Transverse colon (tissue), 4 donors: ENCODE data around the gene EML4. TPM values are rescaled to one million over a fixed set of nuclear protein-coding genes. Genes with fewer than 3 reads are reported as not detected.

ENCODE experiments used
- DNase-seq: peaks from one replicate; pipeline ENCODE4 v3.0.0-alpha.2; 2019
- H3K27ac ChIP-seq, 4 donors: fragments of 200-600 bp; sonication (generic); 2 replicates each; pipeline ENCODE4 v1.5.1; 2016 to 2018; ENCODE audit warnings: inconsistent platforms in 4 of 4
- H3K27me3 ChIP-seq: fragments of 200-600 bp; sonication (generic); 2 replicates; pipeline ENCODE4 v1.5.1; 2017; ENCODE audit warnings: inconsistent platforms
- H3K36me3 ChIP-seq, 4 donors: fragments of 200-600 bp; sonication (generic); 2 replicates each; pipeline ENCODE4 v1.5.1; 2017 to 2019; ENCODE audit warnings: inconsistent platforms in 4 of 4
- H3K4me1 ChIP-seq, 4 donors: fragments of 200-600 bp; sonication (generic); 2 replicates each; pipeline ENCODE4 v1.5.1; 2017 to 2020; ENCODE audit warnings: inconsistent platforms in 4 of 4
- H3K4me3 ChIP-seq, 4 donors: fragments of 200-600 bp; sonication (generic); 1 replicate in 1 of 4; 2 replicates in 3 of 4; pipeline versions ENCODE4 v1.5.1 to v1.6.1; 2017 to 2019; ENCODE audit warnings: inconsistent platforms in 4 of 4
- H3K9me3 ChIP-seq, 2 donors: fragments of 200-600 bp; sonication (generic); 2 replicates each; pipeline ENCODE4 v1.5.1; 2017 to 2019; ENCODE audit warnings: inconsistent platforms in 2 of 2
- CTCF ChIP-seq, 5 experiments: fragments of 200-600 bp in 3 of 5; fragments of 450-650 bp in 2 of 5; sonication (generic) in 3 of 5; IDR thresholded peaks; 1 replicate in 2 of 5; 2 replicates in 3 of 5; pipeline ENCODE4 v1.5.1; 2016 to 2017; ENCODE audit warnings: antibody characterized with exemption in 5 of 5, inconsistent platforms in 3 of 5, mild to moderate bottlenecking in 2 of 5, moderate library complexity in 1 of 5
- EP300 ChIP-seq: sonication (generic); formaldehyde crosslinking; IDR thresholded peaks from one replicate; pipeline ENCODE4 v1.6.1; 2017; ENCODE audit warnings: antibody characterized with exemption, low read depth
- POLR2A ChIP-seq: fragments of 450-650 bp; IDR thresholded peaks from one replicate; pipeline ENCODE4 v1.6.1; 2016; ENCODE audit warnings: antibody characterized with exemption, mild to moderate bottlenecking, moderate library complexity
- POLR2AphosphoS5 ChIP-seq, 3 donors: sonication (generic); formaldehyde crosslinking; IDR thresholded peaks; one replicate each; pipeline ENCODE4 v1.6.1; 2016; ENCODE audit warnings: antibody characterized with exemption in 3 of 3
- whole genome bisulfite sequencing, 2 donors: methylation state at CpG; one replicate each; pipeline ENCODE4 v1.1.5; 2018; ENCODE audit warnings: low coverage in 1 of 2; 5-methylcytosine and 5-hydroxymethylcytosine counted together
- in situ Hi-C, 4 donors: fragments of 200-750 bp; cut with MboI; loops; one replicate each; pipeline versions ENCODE4 v1.15.0 to v1.15.1; 2017; ENCODE audit warnings: low sequenced_read_pairs in 3 of 4, low pct_ligation_motif_present in 1 of 4, low pct_unique_long_range_greater_than_20kb in 1 of 4
- intact Hi-C: fragments of 100-400 bp; cut with DNase I; formaldehyde crosslinking; loops from one replicate; pipeline ENCODE4 v1.15.1; 2023; ENCODE audit warnings: low total_unique reads
- total RNA-seq, 4 donors: library from RNA; depleted of rRNA; stranded (reverse); fragments of >200 nt; gene quantifications; one replicate each; pipeline ENCODE4 v1.1.0, GENCODE V29; 2016

EML4 gene
- total RNA-seq, 4 donors from 2014 or later: 49.7 to 91.5 (median 67.5) TPM

DNA sequence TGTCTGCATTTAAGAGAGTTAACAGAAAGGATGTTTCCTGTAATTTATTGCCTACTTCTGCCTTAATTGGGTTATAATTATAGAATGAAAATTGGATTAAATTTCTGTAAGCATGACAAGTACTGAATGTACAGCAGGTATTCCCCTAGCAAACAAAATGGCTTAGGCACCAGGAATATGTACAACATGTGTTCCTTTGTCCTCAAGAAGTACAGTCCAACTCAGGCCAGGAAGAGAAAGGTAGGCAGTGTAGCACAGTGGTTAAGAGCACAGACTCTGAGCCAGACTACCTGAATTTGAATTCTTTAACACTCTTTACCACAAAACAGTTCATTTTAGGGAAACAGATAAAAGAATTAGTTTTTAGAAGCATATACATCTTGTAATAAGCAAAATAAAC is 148.8 kb downstream of the EML4 start:
- Histone ChIP-seq H3K4me1 (no peaks in the 10 kb centered on the region), H3K27me3 (no peaks in the 10 kb centered on the region), H3K27ac (no peak overlapping the region), H3K4me3 (no peak overlapping the region), H3K9me3 (no peaks in the 10 kb centered on the region), H3K36me3 (peaks cover 0 to 39% (median 10%) of the 10 kb centered on the region in 4 donors)
- DNase-seq: no peak
- intact Hi-C loops (no loop called here), in situ Hi-C loops (no loop called here)
- no peak for TF ChIP-seq EP300
- no peak for TF ChIP-seq CTCF (IDR thresholded peaks at IDR 0.05)

DNA sequence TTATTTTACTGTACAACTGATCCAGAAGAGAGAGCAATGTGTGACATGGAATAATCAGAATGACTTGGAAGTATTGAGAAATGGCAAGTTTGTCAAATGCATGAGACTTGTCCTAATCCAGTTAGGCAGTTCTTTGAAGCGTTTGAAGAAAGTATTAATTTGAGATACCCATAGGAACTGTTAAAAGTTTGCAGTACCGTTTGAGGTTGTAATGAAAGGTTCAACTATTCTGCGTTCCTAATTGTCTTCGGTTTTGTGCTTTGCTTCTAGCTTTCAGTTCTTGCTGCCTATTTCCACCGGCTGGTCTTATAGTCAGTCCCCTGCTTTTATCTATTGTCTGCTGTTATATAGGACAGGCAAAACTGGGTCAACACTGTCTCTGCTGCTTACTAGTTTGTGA is 150.1 kb downstream of the EML4 start:
- in situ Hi-C loops (no loop called here), intact Hi-C loops (no loop called here)
- Histone ChIP-seq H3K4me1 (no peaks in the 10 kb centered on the region), H3K27me3 (no peaks in the 10 kb centered on the region), H3K36me3 (peaks cover 0 to 39% (median 10%) of the 10 kb centered on the region in 4 donors), H3K9me3 (no peaks in the 10 kb centered on the region), H3K4me3 (no peak overlapping the region), H3K27ac (no peak overlapping the region)
- no peak for TF ChIP-seq POLR2A
- TF ChIP-seq CTCF (IDR thresholded peaks at IDR 0.05): no peak
- no peak for TF ChIP-seq EP300
- no peak for TF ChIP-seq POLR2AphosphoS5 (IDR thresholded peaks at IDR 0.05)
- 92 to 95% methylated on average over 5 of the region's 5 CpGs for WGBS, 2 donors
- DNase-seq: no peak

DNA sequence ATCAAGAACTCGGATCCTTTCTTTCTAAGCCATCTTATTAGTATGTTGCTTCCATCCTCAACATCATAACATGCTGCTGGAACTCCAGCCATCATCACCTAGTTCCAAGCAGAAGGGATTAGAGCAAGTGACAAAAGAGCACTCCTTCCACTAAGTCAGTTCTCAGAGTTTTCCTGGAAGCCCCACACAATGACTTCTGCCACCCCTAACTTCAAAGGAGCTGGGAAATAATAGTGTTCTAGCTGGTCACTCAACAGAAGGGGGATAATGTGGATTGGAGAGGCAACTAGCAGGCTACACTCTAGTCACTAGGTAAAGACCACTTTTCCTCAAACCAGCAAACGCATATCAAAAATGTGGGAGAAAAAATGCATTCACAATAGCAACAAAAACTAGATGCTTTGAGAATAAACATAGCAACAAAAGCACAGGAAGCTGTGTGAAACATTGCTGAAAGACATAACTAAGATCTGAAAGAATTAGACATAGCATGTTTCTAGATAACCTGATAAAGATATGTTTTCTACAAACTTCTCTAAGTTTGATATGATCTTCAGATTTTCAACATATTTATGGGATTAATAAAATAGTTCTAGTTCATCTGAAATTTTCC is 152.4 kb downstream of the EML4 start:
- no peak overlapping the region for H3K27ac ChIP-seq
- H3K9me3 ChIP-seq: no peaks in the 10 kb centered on the region
- intact Hi-C loops (no loop called here), in situ Hi-C loops (loop anchor here in 1 of 4 donors (10.0 kb wide), 1 partner anchor 227 kb away; no protein-coding TSS in a partner anchor)
- DNase-seq: no peak
- TF ChIP-seq POLR2AphosphoS5 (IDR thresholded peaks at IDR 0.05) (no peak), EP300 (no peak), POLR2A (no peak), CTCF (IDR thresholded peaks at IDR 0.05) (no peak)
- peaks cover 0 to 27% (median 11%) of the 10 kb centered on the region in 4 donors for H3K36me3 ChIP-seq
- 72 to 75% methylated on average over 2 of the region's 2 CpGs for WGBS, 2 donors
- H3K4me1 ChIP-seq: no peaks in the 10 kb centered on the region
- H3K27me3 ChIP-seq: no peaks in the 10 kb centered on the region
- H3K4me3 ChIP-seq: no peak overlapping the region

GRCh38 chr2:42324244-42324643 is 155.1 kb downstream of the EML4 start:
- in situ Hi-C loops: loop anchor here in 1 of 4 donors (10.0 kb wide), 1 partner anchor 229 kb away; no protein-coding TSS in a partner anchor
- intact Hi-C loops: no loop called here

More at GRCh38 chr2:42324244-42324643, 155.1 kb downstream of the EML4 start:
- Histone ChIP-seq H3K9me3 (no peaks in the 10 kb centered on the region), H3K27me3 (no peaks in the 10 kb centered on the region), H3K4me3 (no peak overlapping the region), H3K4me1 (no peaks in the 10 kb centered on the region), H3K27ac (no peak overlapping the region), H3K36me3 (peaks cover 0 to 24% (median 7%) of the 10 kb centered on the region in 4 donors)
- TF ChIP-seq POLR2AphosphoS5 (IDR thresholded peaks at IDR 0.05): no peak
- no peak for TF ChIP-seq POLR2A
- no peak for TF ChIP-seq EP300
- no peak for TF ChIP-seq CTCF (IDR thresholded peaks at IDR 0.05)
- no peak for DNase-seq
- WGBS, 2 donors: 95% methylated on average over 4 of the region's 4 CpGs; no CpG with 5 or more reads in 1 of the 2 donors
